GM18868 (cell line): ENCODE measurements around the gene CCDC170.
A peak's percentile ranks its signal among the peaks of the same experiment; 100 is the strongest.
"Not testable (repeated sequence)": the region's sequence is repeated elsewhere in the genome, so short reads cannot be mapped to it uniquely, and the experiment has no call there.

Source experiments
- ATAC-seq: cut with Tn5 transposase; IDR thresholded peaks from one replicate; pipeline ENCODE4 v1.9.1; 2021; ENCODE audit warnings: mild to moderate bottlenecking, moderate library complexity; ENCODE audit not compliant: unreplicated experiment

CCDC170 gene

DNA sequence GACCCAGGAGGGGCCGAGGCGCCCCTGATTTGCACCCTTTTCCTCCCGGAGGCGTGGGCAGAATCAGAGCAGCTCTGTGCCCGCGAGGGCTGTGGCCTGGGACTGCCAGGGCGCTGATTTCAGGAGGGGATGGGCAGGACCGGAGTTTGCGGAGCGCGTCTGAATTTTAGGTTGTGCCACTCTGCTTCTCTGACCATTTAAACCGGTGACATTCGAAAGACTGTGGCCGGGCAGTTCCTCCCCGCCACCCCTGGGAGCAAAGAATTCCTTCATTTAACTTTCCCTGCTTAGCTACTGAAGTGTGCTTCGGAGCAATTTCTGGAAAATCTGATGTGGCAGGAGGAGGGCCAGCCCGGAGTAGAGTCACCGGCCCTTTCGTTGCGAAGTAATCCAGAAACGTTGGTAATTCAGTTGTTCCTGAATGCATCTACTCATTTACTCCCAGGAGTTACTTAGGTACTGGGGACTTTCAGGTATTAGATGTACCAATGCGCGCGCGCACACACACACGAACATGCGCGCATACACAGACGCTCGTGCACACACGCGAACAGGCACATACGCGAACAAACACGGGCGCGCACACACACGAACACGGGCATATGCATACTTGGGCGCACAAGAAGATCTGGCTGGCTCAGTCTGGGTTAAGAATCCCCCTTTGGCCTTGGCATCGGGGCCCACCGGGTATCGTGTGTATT, 568 bp downstream of the CCDC170 start:
- peak; percentile 12 for ATAC-seq

DNA sequence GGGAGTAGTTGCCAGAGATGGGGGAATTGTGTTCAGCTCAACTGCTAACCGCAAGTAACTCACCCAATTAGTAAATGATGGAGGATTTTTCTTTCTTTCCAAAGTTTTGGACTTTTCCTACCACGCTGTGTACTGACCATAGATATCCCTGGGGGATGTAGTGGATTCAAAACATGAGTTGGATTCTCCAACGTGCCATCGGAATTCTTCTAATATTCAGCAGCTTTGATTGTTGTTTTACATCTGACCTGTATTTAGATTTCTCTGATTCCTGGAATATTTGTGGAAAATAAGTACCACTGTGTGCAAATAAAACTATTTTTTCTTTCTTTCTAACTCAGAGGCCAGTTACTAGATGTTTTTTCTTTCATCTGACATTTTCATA, 1.1 kb downstream of the CCDC170 start:
- ATAC-seq: no peak

DNA sequence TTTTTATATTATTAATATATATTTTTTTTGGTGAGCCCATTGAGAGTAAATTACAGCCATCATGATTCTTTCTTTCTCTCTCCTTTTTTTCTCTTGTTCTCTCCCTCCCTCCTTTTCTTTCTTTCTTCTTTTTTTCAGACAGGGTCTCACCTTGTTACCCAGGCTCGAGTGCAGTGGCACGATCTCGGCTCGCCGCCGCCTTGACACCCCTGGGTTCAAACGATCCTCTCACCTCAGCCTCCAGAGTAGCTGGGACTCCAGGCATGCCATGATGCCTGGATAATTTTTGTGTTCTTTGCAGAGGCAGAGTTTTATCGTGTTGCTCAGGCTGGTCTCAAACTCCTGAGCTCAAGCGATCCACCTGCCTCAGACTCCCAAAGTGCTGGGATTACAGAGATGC, 1.6 kb downstream of the CCDC170 start:
- ATAC-seq: no peak

DNA sequence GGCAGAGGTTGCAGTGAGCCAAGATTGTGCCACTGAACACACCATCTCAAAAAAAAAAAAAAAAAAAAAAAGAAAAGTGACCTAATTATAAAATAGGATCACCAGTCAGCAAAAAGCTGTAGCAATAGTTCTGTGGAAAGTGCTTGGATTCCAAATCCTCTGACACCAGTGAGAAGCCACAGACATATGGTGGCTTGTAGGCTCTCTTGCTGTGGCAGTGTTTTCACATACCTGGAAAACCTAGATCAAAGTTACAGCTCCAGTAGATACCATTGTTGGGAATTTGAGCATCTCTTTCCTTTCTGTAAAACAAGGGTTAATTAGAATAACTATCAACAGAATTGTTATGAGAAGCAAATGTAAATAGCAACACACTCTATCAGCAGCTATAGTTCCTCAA, 4.1 kb downstream of the CCDC170 start:
- peak; percentile 13 for ATAC-seq

DNA sequence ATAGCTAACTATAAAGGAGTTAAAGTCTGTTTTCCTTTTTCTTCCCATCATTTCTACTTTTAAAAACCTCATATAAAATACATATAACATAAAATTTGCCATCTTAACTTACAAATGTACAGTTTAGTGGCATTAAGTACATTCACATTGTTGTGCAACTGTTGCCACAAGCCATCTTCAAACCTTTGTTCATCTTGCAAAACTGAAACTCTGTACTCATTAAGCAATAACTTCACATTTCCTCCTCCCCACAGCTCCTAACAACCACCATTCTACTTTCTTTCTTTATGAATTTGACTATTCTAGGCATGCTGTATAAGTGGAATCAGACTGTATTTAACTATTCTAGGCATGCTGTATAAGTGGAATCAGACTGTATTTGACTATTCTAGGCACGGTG, 4.5 kb downstream of the CCDC170 start:
- peak; percentile 78 for ATAC-seq

DNA sequence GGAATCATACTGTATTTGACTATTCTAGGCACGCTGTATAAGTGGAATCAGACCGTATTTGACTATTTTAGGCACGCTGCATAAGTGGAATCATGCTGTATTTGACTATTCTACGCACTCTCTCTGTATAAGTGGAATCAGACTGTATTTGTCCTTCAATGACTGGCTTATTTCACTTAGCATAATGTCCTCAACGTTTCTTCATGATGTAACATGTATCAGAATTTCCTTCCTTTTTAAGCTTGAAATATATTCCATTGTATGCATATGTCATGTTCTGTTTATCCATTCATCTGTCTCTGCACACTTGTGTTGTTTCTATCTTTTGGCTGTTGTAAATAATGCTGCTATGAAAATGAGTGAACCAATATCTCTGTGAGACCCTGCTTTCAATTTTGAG, 5.7 kb downstream of the CCDC170 start:
- ATAC-seq: no peak

DNA sequence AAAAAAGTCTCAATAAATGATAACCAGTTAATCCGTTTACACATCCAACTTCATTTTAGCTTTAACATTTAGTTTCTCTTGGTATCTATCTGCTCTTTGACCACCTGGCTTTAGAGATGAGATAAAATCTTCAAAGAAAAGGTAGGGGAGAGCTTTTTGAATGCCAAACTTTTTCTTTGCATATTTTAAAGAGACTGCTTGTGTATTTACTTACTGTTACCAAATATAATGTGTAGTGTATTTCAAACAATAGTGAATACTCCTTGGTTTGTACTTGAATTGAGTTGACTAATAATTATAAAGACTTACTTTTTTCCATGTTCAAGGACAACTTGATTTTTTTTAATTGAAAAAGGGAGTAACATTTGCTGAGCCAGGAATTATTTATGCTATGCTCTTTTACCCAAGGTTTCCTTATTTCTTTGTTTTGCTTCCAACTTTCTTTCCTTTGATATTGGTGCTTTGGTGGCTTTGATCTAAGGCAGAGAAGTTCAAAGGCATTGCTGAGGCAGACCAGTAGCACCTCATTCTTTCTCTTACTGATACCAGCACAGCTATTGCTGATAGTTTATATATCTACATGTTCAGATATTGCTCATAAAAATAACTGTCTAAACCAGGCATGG, 7.8 kb downstream of the CCDC170 start:
- no peak for ATAC-seq

DNA sequence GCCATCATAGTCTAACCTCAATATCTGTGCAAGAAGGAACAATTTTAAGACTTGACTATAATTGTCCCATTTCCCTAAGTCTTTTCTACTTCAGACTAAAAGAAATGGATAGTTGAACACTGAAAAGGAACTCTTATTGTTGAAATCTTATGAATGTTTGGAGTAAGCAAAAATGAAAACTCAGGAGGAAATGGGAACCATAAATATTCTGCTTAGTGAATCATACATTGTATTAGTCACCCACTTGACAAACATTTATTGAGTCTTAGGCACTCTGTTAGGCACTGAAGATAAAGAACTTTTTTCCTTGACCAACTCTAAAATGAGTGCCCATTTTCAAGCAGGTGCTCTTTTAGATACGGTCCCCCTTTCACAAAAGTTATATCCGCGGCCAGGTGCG, 8.7 kb downstream of the CCDC170 start:
- no peak for ATAC-seq

DNA sequence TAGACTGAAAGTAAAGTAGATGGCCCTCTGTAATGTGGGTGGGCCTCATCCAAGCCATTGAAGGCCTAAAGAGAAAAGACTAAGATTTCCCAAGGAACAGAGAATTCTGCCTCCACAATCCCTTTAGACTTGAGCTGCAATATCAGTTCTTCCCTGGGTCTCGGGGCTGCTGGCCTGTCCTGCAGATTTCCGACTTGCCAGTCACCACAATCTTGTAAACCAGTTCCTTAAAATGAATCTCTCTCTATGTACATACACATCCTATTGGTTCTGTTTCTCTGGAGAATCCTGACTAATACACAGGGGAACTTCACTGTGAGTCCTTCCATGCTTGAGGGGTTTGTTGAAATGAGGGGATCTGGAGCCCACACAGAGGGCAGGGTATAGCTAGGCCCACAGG, 12.9 kb downstream of the CCDC170 start:
- no peak for ATAC-seq

DNA sequence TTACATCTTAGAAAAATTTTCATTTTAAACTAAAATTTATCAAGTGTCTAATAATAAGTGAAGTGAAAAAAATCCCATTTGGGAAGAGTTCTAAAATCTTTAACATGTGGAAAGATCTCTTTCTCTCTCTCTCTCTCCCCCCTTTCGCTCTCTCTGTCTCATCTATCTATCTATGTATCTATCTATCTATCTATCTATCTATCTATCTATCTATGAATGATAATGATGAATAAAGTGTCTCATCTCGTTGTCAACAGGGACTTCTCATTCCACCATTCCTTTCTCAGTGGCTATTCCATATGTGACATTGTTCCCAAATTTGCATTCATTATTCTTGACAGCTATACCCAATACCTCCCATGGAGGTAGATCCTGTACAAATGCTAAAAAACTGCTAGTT, 15.2 kb downstream of the CCDC170 start:
- ATAC-seq: no peak

DNA sequence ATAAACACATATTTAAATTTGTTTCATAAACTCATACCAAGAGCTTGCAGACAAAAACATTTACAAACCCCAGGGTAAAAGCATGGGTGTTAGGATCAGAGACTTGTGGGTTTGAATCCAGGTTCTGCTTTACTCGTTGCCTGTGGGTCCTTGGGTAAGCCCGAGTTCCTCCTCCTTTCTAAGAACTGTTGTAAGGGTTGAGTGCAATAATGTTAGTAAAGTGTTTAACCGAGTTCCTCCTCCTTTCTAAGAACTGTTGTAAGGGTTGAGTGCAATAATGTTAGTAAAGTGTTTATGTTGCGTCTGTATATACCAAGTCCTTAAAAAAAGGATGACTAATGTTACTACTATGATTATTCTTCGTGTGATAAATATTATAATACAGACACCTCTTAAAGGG, 18.7 kb downstream of the CCDC170 start:
- no peak for ATAC-seq

DNA sequence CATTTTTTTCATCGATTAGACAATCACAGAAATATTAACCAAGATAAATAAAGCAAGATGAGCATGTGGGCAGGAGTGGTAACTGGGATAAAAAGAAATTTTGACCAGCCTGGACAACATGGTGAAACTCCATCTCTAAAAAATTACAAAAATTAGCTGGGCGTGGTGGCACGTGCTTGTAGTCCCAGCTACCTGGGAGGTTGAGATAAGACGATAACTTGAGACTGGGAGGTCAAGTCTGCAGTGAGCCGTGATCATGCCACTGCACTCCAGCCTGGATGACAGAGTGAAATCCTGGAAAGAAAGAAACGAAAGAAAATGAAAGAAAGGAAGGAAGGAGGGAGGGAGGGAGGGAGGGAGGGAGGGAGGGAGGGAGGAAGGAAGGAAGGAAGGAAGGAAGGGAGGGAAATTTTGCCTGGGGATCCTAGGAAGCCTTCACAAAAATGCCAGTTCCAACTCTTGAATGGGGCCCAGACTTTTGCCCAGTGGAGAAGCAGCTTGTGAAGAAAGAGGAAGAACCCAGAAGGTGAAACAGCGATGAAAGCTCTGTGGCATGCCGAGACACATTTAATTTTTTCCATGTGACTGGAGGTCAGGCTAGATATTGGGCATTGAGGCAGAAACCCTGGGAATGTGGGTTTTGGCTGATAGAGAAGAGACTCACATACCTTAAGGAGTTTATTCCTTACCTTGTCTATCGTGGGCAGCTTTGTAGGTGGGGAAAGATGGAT, 20.3 kb downstream of the CCDC170 start:
- no peak for ATAC-seq

DNA sequence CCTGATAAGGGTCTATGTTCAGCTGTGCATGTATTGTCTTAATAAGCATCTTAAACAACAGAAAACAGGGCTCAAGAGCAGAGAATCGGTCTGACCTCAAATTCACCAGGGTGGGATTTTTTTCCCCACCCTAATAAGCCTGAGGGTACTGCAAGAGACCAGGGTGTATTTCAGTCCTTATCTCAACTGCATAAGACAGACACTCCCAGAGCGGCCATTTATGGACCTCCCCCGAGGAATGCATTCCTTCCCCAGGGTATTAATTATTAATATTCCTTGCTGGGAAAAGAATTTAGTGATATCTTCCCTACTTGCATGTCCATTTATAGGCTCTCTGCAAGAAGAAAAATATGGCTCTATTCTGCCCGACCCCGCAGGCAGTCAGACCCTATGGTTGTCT, 25.2 kb downstream of the CCDC170 start:
- ATAC-seq: not testable (repeated sequence)

DNA sequence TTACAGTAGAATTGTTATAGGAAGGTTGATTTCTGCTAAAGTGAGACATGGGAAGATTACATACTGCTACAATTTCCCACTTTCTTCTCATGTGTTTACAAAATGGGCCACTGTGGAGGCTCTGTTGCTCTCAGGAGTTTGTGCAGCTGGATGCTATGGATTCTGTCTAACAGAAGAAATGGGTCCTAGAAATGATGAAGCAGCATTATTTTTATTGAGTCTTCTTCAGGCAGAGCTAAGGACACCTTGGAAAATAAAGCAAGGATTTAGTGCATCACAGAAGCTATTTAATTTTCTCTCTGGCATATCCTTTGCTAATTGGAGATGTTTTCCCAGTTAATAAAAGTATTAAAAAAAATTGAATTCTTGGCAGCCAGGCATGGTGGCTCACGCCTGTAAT, 29.2 kb downstream of the CCDC170 start:
- no peak for ATAC-seq

DNA sequence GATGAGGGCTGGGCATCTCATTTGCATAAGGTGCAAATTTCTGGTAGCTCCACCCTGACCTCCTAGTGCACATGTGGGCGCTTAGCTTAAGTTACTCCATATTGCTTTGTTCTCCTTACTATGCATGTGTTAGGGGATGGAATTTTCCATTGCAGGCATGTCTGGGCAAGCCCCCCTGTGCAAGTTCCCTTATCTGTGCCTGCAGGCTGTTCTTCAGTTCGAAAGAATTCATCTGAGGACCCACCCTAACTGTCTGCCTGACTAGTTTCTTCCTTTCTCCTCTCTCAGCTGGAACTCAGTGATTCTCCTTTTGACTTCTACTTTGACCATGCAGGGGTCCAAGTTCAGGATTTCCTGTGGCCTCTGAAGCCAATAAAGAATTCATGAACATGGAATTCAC, 30.2 kb downstream of the CCDC170 start:
- ATAC-seq: no peak

DNA sequence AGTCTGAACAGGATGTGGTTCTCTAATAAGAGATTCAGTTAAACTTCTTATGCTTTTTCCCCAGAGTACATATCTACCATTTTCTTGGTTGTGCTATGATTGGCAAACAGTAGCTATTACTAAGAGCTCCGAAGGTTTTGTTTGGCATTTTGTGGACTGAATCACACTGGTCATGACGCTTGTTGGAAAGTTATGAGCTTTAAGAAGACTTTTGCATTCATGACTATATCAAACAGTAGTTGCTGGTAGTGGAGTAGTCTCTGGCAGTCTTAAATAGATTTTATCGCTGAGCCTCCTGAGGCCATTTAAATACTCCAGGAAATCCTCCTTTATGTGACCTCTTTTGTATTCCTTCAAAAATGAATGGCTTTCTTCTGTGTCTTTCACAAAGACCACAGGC, 40.8 kb downstream of the CCDC170 start:
- ATAC-seq: no peak

DNA sequence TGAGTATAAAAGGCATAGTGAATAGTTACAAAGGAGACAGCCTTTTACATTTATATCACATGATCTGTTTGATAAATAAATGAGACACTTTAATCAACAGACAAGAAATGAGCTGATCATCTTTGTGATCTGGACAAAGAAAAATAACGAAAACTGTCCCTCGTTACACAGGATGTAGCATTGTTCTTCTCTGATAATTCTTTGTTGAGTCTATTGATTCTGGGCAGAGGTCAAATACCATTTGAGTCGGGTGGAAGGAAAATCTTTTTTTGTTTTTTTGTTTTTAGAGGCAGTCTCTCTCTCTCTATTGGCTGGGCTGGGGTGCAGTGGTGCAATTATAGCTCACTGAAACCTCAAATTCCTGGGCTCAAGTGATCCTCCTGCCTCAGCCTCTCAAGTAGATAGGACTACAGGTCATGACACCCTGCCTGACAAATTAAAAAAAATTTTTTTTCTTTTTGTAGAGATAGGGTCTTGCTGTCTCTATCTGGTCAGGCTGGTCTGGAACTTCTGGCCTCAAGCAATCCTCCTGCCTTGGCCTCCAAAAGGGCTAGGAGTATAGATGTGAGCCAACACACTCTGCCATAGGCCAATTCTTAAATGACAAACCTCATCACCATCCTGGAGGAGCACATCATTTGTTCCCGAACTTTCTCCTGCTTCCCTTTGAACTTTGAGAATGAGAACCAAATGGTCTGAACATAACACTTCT, 41.8 kb downstream of the CCDC170 start:
- no peak for ATAC-seq

DNA sequence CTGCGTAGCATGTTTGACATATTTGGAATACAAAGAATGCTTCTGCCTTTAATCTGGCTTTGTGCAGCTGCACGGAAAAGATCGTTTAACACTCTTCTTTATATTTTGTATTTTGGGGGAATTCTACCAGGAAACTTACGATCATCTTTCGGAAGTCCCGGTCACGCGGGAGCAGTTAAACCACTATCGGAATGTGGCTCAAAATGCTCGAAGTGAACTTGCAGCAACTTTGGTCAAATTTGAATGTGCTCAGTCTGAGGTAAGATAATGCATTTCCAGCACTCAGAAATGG, 42.3 kb downstream of the CCDC170 start:
- no peak for ATAC-seq

DNA sequence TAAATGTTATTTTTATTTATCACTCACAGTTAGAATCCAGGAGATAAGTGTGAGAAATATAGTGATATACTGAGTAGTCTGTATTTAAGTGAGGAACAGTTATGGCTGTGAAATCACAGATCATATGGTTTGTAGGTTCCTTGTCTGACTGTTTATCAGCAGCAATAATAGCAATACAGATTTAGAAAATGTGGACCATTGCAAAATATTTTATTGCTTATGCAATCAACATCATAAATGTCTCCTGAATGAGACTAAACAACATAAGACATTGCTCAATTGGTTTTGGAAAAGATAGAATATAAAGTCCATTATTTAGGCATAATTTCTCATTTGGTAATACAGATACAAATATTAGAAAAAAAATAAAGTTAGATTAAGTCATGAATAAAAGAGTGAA, 43.7 kb downstream of the CCDC170 start:
- no peak for ATAC-seq

DNA sequence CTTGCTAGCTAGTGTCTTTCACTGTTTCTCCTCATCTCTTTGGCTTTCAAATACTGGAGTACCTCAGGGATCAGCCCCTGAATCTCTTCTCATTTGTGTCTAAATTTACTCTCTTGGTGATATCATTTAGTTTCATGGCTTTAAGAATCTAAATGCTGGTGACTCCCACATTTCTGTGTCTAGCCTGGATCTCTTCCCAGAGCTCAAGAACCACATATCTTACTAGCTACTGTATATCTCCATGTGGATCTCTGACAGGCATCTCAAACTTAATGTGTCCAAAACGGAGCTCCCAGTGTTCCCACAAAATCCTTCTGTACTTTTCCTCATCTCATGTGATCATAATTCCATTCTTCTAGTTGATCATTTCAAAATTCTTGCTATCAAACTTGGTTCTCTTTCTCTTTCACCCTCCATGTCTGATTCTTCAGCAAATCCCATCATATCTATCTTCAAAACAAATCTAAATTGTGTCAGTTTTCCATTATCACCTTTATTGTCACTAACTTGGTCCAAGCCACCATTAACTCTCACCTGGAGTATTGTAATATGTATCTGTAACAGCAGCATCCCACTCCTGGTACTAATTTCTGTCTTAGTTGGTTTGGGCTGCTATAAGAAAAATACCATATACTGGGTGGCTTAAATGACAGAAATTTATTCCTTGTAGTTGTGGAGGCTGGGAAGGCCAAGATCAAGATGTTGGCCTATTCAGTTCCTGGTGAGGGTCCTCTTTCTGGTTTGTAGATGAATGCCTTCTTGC, 45.9 kb downstream of the CCDC170 start:
- ATAC-seq: no peak

DNA sequence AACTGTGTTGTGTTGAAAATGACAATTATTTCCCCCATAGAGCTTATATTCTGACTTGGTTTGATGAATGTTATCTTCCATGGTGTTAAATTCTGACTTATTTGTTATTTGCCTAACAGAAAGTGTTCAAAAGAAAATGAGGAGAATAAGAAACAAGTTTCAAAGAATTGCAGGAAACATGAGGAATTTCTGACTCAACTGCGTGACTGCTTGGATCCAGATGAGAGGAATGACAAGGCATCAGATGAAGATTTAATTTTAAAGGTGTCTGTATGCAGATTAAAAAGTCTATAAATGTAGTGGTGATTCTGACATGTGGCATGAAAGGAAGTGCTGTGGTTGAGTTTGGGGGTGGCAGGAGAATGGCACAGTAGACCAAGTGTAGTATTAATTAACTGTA, 50.6 kb downstream of the CCDC170 start:
- ATAC-seq: no peak
